Hippocampal formation (tissue), 2 donors: ENCODE measurements around the gene GSG1L.

Experiments
- DNase-seq, 2 donors: peaks; one replicate each; lab custom pipeline; 2025; lab: John Stamatoyannopoulos, UW

The GSG1L gene

DNA sequence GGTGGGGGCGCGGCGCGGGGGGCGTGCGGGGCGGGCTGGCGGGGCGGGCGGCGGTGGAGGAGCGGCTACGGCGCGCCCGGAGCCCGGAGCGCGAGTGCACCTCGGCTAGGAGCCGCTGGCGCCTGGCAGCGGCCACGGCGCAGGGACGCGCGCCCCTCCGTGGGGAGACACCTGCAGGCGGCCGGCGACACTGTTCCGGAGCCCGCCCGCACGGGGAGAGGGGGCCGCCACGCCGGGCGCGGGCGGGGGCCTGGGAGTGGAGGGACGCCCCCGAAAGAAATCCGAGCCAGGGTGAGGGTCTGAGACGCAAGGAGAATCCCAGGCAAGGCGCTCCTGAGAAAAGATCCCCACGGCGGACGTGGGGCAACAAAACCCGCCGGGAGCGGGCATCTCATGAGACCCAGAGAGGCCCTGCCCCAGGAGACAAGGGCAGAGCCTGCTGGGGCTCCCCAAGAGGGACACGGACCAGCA is at the start of gene GSG1L:
Gene GSG1L (minus strand): TSS at position 124 of the 471 bp plus-strand sequence. CDS start 290 bp downstream, outside the sequence.
- no peak for DNase-seq

DNA sequence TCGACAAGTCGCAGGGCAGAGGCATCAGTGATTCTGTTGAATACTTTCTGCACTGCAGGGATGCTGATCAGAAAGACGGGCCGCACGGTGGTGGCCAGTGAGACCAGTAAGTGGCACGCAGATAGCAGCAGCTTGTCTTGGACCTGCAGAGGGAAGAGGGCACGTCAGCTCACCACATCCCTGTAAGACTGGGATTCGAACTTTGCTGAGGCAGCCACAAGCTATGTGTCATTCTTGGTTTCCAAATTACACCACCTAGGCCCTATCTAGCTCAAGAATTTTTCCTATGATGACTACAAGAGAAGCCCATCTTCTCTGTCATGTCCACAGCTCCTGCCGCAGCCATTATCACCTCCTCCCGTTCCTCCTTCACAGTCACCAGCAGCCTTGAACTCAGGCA is 49.4 kb upstream of the GSG1L start:
- no peak for DNase-seq

DNA sequence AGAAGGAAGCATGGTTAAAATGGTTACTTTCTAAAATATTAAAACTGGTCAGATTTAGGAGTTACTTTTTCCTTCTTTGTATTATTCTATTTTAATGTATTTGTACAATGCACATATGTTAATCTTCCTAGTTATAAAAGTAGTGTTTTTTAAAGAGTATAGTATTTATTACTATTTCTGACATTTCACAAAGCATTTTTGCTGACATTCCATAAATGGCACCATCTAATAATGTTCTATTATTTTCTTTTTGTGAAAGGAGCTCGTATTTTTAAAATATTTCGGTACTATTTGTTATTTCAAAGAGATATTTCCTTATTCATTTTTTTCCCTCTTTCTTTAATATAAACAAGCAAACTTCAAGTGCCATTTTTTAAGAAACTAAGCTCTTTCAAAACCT is 47.5 kb upstream of the GSG1L start:
- no peak for DNase-seq

DNA sequence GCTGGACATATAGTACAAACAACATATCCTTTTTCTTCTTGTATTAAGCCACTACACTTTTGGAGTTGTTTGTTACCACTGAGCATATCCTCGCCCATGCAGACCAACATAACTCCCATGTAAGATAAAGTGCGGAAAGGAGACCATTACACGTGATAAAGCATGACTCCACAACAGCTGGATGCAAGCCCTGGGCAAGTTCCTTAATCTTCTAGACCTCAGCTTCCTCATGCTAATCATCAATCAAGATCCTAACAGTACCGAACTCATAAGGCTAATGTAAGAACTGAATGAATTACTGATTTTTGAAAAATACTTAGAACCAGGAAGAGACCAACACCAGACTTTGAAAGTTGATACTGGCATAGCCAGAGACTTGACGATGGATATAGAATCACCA is 47.0 kb upstream of the GSG1L start:
- DNase-seq = no peak

DNA sequence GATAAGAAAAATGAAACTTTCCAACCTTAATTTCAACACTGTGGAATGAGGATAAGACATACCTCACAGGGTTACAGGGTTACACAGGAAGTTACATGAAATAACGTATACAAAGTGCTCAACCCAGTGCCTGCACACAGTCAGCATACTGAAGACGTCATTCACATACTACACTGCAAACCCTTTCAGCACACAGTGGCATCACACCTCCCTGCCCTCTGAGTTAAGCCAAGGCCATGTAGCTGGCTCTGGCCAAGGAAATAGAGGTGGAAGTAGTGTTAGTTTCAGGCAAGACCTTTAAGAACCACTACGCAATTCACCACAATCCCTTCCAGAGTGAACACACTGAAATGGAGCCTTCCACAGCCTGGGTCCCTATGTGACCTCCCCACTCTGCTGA is 46.6 kb upstream of the GSG1L start:
- DNase-seq = no peak

DNA sequence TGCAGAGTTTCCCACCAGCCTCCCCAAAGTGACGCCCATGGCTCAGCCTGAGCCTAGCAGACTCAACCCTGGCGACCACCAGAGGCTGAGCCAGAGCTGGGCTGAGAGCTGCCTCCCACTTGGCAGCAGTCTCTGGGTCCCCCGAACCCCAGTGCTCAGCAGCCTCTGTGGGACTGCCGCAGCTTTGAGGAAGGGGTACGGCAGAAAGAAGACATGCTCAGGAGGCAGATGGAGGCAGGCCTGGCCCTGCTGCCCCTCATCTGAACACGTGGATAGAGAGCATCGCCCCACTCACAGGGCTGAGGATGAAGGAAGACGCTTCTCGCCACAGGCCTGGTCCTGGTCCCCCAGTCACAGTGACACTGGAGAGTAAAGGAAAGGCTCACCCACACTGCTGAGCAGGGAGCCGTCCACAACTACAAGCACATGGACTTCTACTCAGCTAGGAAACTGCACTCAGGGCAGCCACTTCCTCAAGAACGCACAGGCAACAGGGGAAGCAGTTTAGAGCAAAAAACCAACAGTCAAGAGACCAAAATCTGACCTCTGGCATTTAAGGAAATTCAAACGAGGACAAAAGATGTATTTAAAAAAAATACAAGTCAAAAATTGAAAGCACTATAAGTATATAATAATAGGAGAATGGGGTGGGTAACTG is 45.2 kb upstream of the GSG1L start:
- DNase-seq = no peak

DNA sequence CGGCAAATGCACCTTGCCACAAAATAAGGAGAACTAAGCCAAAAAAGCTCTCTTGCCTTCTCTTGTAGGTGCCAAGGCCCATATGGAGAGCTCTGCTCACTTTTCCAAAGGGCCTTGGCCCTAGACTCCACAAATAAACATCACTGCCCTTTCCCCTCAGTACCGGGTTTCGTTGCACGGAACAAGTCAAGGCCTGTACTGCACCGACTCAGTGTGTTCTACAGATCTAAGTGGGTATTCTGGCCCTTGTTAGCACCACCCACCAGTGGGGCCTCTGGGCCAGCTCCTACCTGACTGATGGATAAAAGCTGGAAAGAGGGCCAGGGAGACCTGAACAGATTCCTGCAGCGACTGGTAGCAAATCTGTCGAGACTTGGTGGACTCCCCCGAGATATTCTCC is 43.7 kb upstream of the GSG1L start:
- no peak for DNase-seq

DNA sequence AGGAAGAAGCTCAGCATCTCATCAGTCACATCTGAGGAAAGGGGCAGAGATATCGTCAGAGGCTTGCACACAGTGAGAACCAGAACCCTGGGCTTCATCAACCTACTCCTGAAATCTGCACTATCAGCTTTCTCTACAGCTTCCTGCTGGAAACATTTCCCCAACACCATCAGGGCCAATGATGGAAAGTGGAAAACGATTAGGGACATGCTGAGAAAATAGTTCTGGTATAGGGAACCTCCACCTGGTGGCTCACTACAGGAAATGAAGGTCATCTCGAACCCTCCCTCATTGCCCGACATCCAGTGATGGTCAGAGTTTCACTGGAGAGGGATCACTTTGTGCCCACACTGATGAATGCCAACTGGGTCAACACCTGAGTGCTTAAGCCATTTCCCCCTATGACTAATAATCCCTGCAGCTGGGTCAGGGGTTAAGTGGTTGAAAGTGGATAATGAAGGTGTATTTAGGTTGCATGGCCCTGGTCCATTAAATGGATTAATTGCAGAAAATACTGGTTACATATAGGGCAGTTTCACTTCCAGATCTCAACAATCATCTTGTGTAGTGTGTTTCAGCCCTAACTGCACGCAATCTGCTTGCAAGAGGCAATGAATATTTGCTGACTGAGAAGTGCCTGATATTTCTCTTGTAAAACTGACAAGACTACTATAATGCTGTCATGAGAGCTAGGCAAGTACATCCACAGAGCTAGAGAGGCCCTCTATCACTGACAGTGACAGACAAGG is 43.1 kb upstream of the GSG1L start:
- no peak for DNase-seq

DNA sequence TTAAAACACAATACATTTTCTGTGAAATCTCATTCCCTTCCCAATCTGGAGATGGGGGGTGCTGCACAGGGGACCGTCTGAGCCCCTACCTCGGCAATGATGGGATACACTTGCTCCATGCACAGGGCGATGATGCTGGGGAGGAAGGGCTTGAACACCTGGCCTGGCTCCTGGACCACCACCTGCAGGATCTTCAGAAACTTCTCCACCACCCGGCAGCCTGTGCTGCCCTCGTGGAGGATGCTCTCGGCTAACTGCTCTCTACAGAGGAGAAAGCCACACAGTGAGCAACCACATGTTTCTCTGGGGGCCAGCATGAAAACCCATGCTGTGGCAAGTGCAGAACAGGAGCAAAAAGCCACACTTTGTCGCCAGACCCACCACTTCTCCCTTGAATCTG is 42.4 kb upstream of the GSG1L start:
- no peak for DNase-seq

DNA sequence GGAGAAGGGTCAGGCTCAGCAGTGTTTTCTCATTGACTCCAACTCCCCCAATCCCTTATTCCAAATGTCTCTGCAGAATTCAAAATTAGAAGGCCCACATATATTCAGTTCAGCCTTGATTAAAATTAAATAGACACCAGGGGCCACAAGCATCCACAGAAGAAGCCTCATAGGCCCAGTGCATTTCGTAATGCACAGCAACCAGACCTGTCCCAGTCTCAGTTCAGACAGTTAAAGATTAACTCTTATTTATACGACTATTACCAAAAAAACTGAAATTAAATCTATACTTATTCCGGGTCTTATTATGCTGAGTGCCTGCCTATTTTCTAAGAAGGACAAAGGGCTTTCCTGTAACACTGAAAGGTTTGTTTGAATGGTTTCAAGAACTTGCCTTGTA is 41.8 kb upstream of the GSG1L start:
- DNase-seq = no peak

DNA sequence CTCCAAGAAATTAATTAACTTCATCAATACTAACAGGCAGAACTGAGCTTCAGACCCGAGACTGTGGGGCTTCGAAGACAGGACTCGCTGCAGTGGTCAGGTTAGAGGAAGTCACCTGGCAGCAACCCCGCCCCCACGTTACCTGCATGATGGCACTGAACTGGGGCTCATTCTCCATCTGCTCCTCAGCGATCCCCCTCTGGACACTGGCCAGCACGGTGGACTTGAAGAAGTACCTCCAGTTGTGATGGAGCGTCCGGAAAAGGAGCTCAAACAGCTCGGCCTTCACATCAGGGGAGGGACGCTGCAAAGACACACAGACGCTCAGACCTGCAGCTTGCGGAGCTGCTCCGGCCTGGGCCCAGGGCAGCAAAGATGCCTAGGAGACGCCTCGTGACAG is 40.9 kb upstream of the GSG1L start:
- DNase-seq = no peak

DNA sequence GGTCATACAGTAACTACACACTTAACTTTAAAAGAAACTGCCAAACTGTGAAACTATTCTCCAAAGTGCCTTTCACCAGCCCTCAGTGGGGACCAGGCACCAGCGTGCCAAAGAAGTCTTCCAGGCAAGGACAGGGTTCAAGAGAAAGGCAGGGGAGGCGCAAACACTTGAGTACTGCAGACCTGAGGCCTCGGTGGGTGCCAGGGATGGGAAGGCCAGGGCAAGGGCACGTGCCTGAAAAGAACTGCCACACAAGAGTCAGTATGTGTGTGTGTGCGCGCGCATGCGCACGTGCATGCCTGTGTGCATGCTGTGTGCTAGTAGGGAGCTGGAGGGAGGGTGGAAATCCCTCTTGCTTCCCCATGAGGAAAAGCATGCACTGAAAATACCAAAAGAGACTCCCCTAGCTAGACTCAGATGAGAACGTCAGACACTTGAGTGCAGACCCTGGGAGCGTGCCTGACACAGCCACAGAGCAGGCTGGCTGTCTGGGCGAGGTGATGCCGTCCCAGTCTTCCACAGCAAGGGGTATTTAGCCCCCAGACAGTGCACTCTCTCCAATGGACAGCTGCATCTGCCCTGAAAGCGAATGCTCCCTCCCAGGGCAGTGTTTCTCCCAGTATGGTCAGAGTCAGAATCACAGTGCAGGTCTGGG is 40.1 kb upstream of the GSG1L start:
- DNase-seq = no peak

DNA sequence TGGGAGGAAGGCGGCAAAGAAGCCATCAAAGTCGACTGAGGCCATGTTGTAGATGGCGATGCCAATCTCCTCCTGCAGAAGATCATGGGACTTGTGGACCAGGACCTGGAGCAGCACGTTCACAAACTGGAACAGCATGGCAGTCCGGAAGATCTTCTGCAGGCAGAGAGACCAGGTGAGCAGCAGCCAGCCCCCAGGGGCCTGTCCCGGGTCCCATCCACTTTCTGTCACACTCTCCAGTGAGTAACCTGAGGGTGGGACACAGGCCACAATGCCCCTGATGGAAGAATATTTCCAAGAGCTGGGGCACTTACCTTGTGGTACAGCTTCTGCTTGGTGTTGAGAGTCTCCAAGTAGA is 38.0 kb upstream of the GSG1L start:
- DNase-seq = no peak

DNA sequence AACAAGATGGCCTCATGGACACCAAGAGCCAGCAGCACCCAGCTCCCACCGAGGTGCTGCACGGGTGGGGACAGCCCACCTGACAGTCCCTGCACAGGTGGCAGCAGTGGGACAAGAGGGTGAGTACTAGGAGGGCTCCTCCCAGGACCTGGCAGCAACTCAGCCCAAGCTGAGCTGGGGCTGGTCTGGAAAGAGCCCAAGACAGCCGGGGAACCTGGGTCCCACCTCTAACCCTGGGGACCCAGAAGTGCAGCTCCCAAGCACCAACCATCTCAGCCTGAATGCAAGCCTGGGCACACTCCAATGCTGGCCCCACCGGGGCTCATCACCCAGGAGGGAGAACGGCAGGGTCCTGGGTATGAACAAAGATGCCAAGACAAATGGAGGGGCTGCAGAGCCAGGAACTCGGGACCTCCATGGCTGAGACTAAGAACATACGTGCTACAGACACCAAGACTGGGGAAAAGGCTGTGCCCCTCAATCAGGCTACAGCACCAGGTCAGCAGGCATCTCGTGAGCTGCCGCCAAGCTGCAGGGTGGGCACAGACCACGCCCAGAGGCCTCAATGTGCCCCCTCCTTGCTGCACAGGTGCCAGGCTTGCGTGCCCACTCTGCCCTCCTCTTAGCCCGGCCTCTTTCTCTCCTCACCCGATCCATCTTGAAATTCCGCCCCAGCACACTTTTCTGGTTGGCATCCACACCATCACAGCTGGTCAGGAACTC is 37.5 kb upstream of the GSG1L start:
- no peak for DNase-seq

DNA sequence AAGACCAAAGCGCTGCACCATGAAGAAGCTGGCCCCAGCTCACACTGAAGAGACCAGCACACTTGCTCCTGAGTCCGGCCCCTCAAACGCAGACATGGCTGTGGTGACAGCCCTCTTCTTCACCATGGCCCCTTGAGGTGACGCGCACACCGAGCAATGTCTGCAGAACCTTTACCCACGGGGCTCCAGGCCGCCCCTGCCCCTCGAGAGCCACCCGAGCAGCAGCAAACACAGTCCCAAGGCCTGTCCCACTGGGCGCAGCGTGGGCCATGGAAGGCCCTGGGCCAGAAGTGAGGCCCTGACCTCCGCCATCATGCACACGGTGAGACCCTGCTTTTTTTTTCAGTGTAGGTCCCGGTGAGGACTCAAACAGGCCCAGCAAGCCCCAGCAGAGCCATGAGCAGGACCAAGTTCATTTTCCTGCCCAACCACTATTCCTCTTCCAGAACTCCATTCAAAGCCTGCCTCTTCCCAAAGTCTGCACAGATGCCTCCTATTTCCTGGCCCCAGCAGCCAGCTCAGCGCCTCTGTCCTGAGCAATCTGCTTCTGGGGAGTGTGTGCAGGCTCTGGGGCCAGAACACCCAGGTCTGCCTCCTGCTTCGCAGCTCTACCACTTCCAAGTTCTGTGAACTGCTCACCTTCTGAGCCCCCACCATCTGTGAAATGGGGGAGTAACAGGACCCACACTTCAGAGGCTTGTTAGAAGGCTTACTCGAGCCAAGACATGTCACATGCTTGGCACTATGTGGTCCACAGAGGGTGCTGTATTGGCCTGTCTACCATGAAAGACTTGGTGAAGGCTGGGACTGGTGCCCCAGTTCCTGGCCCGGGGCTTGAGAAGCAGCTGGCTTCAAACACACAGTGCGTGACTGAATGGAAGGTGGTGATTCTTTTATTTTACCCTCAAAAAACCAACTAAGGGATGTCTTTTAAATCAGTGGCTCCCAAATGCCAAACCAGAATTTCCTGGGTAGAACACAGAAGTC is 35.7 kb upstream of the GSG1L start:
- DNase-seq = no peak

DNA sequence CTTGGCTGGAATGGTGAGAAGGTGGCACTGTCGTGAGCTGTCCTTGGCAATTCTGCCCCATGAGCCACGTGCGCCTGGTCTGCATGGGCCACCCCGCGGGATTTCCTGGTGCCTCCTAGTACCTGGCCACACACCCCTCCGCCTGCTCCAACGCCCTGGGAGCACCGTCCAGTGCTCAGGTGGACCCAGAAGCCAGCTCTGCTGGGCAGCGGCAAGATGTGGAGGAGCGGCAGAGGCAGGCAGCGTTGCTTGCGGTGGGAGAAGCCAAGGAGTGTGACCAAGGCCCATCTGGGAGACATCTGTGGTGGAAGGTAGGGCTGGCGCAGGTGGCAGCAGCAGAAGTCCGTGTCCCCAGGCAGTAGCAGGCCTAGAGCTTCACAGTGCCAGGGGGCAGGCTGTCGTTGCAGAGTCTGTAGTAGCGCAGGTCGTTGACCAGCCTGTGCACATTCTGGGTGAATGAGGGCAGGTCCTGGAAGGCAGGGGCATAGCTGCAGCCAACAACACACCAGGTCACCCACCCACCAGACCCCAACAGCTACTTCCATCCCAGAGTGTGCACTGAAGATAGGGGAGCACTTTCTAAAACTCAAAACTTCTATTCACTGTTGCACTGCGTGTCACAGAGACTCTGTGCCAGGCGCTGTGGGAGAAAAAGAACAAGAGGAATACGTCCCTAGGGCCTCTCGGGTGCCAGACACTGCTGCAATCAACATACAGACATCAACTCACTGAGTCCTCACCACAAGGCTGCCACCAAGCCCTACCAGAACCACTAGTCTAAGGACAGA is 34.9 kb upstream of the GSG1L start:
- no peak for DNase-seq

DNA sequence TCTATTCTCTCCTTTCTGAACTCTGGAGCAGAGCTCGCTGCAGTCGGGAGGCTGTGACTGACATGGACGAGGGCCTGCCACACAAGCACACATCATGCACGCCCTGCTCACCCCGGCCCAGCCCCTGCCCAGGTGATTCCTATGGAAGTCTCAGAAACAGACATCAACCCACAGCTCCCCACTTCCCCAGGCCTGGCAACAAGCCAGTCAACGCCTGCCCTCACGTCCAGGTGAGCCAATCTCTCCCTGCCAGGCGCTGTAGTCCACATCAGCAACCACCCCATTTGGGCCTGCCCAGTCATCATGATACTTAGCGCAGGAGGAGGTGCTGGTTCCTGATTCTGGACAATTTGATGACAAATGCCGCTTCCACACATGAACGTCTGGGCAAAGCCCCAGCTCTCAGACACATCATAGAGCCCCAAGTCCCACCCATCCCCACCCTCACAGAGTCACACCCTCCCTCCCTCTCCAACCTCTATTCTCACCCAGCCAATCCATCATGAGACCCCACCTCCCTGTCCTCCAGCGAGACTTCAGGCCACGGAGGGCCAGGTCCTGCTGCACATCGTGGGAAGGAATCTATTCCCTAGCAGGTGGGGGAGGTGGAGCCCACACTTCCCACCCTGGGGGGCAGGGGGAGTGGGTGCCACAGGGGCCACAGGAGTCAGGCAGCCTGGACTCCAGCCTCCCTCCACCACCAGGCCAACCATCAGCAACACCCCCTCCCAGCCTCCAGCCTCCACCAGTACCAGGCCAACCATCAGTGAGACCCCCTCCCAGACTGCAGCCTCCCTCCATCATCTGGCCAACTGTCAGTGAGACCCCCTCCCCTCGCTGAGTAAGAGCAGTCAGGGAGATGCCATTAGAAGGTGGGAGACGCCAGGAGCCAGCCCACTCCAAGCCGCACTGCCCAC is 33.7 kb upstream of the GSG1L start:
- no peak for DNase-seq

DNA sequence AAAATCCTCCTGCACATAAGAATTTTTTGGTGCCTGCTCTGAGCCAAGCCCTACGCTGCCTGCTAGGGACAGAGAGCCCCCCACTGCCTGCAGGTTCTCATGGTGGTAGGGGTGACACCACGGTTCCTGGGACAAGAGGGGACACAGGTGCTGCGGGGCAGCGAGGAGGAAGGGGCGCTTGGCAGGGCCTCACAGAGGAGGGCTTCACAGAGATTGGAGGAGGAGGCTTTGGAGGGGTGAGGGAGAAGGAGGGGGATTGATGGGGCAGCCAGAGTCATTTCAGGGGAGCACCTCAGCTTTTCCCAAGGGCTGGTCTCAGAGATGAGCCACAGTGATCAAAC is 29.8 kb upstream of the GSG1L start:
- DNase-seq = no peak

DNA sequence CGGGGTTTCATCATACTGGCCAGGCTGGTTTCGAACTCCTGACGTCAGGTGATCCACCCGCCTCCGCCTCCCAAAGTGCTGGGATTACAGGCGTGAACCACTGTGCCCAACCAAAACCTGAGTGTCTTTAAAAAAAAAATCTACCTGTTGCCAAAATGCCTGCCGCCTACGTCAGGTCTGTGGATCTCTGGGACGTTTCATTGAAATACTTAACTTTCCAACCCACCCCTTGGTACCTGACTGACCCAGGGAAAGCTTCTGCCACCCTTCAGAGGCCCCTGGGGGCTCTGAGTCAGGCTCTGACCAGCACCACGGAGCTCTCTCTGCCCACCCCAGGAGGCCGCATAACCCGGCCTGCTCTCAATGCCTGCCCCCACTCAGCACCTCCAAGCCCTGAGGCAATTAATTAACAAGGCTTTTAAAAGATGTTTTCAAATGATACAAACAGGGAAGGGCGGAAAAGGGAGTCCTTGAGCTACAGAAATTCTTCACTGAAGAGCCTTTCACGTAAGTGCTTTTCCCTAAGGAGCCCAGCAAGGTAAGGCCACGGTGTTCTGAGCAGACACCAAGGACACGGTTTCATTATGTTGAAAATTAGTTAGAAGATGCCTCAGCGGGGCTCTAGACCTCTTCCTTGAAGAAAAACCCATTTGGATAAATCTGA is 29.3 kb upstream of the GSG1L start:
- DNase-seq = no peak
